Keratinocyte (primary cell): ENCODE results near the gene BACE1-AS.

Source experiments
- CTCF ChIP-seq, 3 experiments: IDR thresholded peaks in 1 of 3; conservative IDR thresholded peaks in 1 of 3; optimal IDR thresholded peaks in 1 of 3; 2 replicates in 2 of 3; 3 replicates in 1 of 3; pipeline versions ENCODE3 to v1.5.1; 2011; ENCODE audit warnings: low read length in 3 of 3, mild to moderate bottlenecking in 3 of 3, moderate library complexity in 2 of 3, control low read depth in 1 of 3, inconsistent platforms in 1 of 3; ENCODE audit not compliant: insufficient read depth in 2 of 3; ENCODE audit errors: extremely low read depth in 1 of 3
- EZH2 ChIP-seq: IDR thresholded peaks from one replicate; pipeline ENCODE4 v1.6.1; 2012; ENCODE audit warnings: inconsistent platforms, mild to moderate bottlenecking, low read length, moderate library complexity

- TF ChIP-seq CTCF (optimal IDR thresholded peaks at IDR 0.05 in 1 of 3, IDR thresholded peaks at IDR 0.05 in 1 of 3, conservative IDR thresholded peaks at IDR 0.05 in 1 of 3; ENCODE audit: extremely low read depth in 1 of 3, insufficient read depth in 2 of 3, low read length in 3 of 3) (no peak), EZH2 (no peak)
Observed at GRCh38 chr11:117295438-117296137, 4.4 kb downstream of the BACE1-AS start.
